K562 (cell line): ENCODE data around the gene IGSF8. TPM values are rescaled to one million over a fixed set of nuclear protein-coding genes. Genes with fewer than 3 reads are reported as not detected.

ENCODE experiments used
- ATAC-seq: fragments of 200-7000 bp; cut with Tn5 transposase; 3 replicates; pipeline ENCODE4 v1.9.1; 2020; ENCODE audit warnings: moderate library complexity
- BruUV-seq: library from RNA; stranded (reverse); fragments of 400-500 nt; replicated peaks from 2 replicates; lab custom pipeline; 2021; lab: Mats Ljungman, UMichigan
- CTCF ChIA-PET: fragments of 300-600 bp; formaldehyde crosslinking; extraction: SDS; loops from one replicate; lab custom pipeline; 2021; ENCODE audit warnings: low intra/inter-chr PET ratio; lab: Yijun Ruan, JAX
- POLR2A ChIA-PET: fragments of 300-600, 350-650 bp; sonication (Branson Sonifier 250); formaldehyde crosslinking; extraction: SDS; loops from one replicate; lab custom pipeline; 2021; ENCODE audit warnings: antibody characterized with exemption, inconsistent platforms; lab: Yijun Ruan, JAX
- DNase-seq, 4 experiments: peaks; one replicate each; pipeline versions ENCODE4 v3.0.0 to v3.0.0-alpha.2; 2011 to 2018; ENCODE audit warnings: low spot score in 3 of 4, mixed read lengths in 3 of 4; ENCODE audit errors: extremely low read depth in 1 of 4
- FAIRE-seq: peaks from 2 replicates; lab custom pipeline; 2011; peaks lifted over from hg19 to GRCh38; lab: Jason Lieb, UNC
- H2AFZ ChIP-seq: 2 replicates; pipeline ENCODE4 v1.6.0; 2011; ENCODE audit warnings: low read depth, low read length, control low read depth, inconsistent platforms
- H3K27ac ChIP-seq: fragments of 200-600 bp; 3 replicates; pipeline ENCODE4 v1.8.0; 2011; ENCODE audit warnings: low read depth, mild to moderate bottlenecking, control low read depth, inconsistent platforms, low read length, moderate library complexity, mixed read lengths; ENCODE audit errors: extremely low read depth
- H3K27me3 ChIP-seq, 2 experiments: fragments of 300-600 bp in 1 of 2; 2 replicates in 1 of 2; 3 replicates in 1 of 2; pipeline versions ENCODE4 v1.6.0 to v1.8.0; 2011; ENCODE audit warnings: inconsistent platforms in 2 of 2, low read length in 2 of 2, mild to moderate bottlenecking in 1 of 2, mixed read lengths in 1 of 2, moderate library complexity in 1 of 2; ENCODE audit not compliant: control insufficient read depth in 2 of 2, insufficient read depth in 2 of 2
- H3K36me3 ChIP-seq: fragments of 300-600 bp; 3 replicates; pipeline ENCODE4 v1.8.0; 2011; ENCODE audit warnings: mild to moderate bottlenecking, low read length, inconsistent platforms; ENCODE audit not compliant: control insufficient read depth, insufficient read depth
- H3K4me1 ChIP-seq, 2 experiments: fragments of 200-600 bp in 1 of 2; replicated peaks in 1 of 2; 2 replicates in 1 of 2; 3 replicates in 1 of 2; pipeline versions ENCODE4 v1.5.1 to v1.8.0; 2011; ENCODE audit warnings: inconsistent platforms in 2 of 2, low read length in 2 of 2, mild to moderate bottlenecking in 1 of 2, mixed read lengths in 1 of 2, moderate library complexity in 1 of 2; ENCODE audit not compliant: control insufficient read depth in 2 of 2, insufficient read depth in 2 of 2
- H3K4me2 ChIP-seq: 2 replicates; pipeline ENCODE4 v1.6.1; 2011; ENCODE audit warnings: low read length, control low read depth, inconsistent platforms, mixed read lengths; ENCODE audit not compliant: insufficient read depth
- H3K4me3 ChIP-seq: fragments of 200-600 bp; sonication (generic), shearing (Covaris generic); 2 replicates; pipeline ENCODE4 v1.5.1; 2016; ENCODE audit warnings: control low read depth, inconsistent platforms
- H3K79me2 ChIP-seq: fragments of 200-600 bp; 3 replicates; pipeline ENCODE4 v1.8.0; 2011; ENCODE audit warnings: low read length, inconsistent platforms; ENCODE audit not compliant: control insufficient read depth, insufficient read depth
- H3K9ac ChIP-seq, 2 experiments: 2 replicates each; pipeline versions ENCODE4 v1.6.0 to v1.6.1; 2011; ENCODE audit warnings: low read depth in 2 of 2, low read length in 2 of 2, control low read depth in 1 of 2, inconsistent platforms in 1 of 2, mild to moderate bottlenecking in 1 of 2, mixed read lengths in 1 of 2; ENCODE audit not compliant: insufficient read depth in 1 of 2
- H3K9me1 ChIP-seq: one replicate; pipeline ENCODE4 v1.6.0; 2011; ENCODE audit warnings: inconsistent platforms, mild to moderate bottlenecking, low read length, moderate library complexity; ENCODE audit not compliant: control insufficient read depth, insufficient read depth
- H3K9me3 ChIP-seq: replicated peaks from 2 replicates; pipeline ENCODE4 v1.5.1; 2011; ENCODE audit warnings: low read depth, low read length, inconsistent platforms; ENCODE audit not compliant: control insufficient read depth, insufficient read depth
- H4K20me1 ChIP-seq: replicated peaks from 2 replicates; pipeline ENCODE4 v1.6.1; 2011; ENCODE audit warnings: low read length, inconsistent platforms, mixed read lengths; ENCODE audit not compliant: control insufficient read depth, insufficient read depth
- ATF7 ChIP-seq: fragments of 450-650 bp; IDR thresholded peaks from 2 replicates; pipeline ENCODE4 v1.7.1; 2014; ENCODE audit warnings: mild to moderate bottlenecking, moderate library complexity
- BRD9 ChIP-seq: fragments of 450-650 bp; IDR thresholded peaks from 2 replicates; pipeline ENCODE4 v1.6.1; 2018; ENCODE audit warnings: low read depth; ENCODE audit not compliant: partially characterized antibody
- ETV5 ChIP-seq: sonication (generic); formaldehyde crosslinking; IDR thresholded peaks from 2 replicates; pipeline ENCODE4 v1.4.0; 2020; ENCODE audit warnings: low read depth, mild to moderate bottlenecking, missing genetic modification reagents
- FOS ChIP-seq: IDR thresholded peaks from 3 replicates; pipeline ENCODE4 v1.6.1; 2011; ENCODE audit not compliant: insufficient read length; ENCODE audit errors: extremely low read depth
- FOXA3 ChIP-seq, 2 experiments: fragments of 450-650 bp in 1 of 2; sonication (generic) in 1 of 2; formaldehyde crosslinking; IDR thresholded peaks in 1 of 2; conservative IDR thresholded peaks in 1 of 2; 2 replicates each; pipeline versions ENCODE4 v1.4.0 to v1.8.0; 2020 to 2022; ENCODE audit warnings: mild to moderate bottlenecking in 2 of 2, missing genetic modification reagents in 1 of 2
- IFI16 ChIP-seq: fragments of 250-450 bp; sonication (Bioruptor Pico); IDR thresholded peaks from 2 replicates; pipeline ENCODE4 v2.1.2; 2022; ENCODE audit warnings: mild to moderate bottlenecking, inconsistent platforms
- PHF21A ChIP-seq: fragments of 450-650 bp; IDR thresholded peaks from 2 replicates; pipeline ENCODE4 v1.6.1; 2017; ENCODE audit warnings: low read depth, borderline replicate concordance
- SMARCA5 ChIP-seq: fragments of 450-650 bp; IDR thresholded peaks from 2 replicates; pipeline ENCODE4 v1.6.1; 2016
- SNIP1 ChIP-seq: fragments of 450-650 bp; IDR thresholded peaks from 2 replicates; pipeline ENCODE4 v1.7.1; 2017; ENCODE audit warnings: low read depth, mild to moderate bottlenecking
- SNRNP70 ChIP-seq: fragments of 200-400 bp; formaldehyde crosslinking; optimal IDR thresholded peaks from 2 replicates; pipeline ENCODE3; 2017; ENCODE audit warnings: low read depth, low read length
- TAF15 ChIP-seq: fragments of 200-400 bp; formaldehyde crosslinking; IDR thresholded peaks from 2 replicates; pipeline ENCODE4 v1.6.1; 2017; ENCODE audit warnings: mild to moderate bottlenecking, low read depth, low read length, moderate library complexity
- ZNF384 ChIP-seq: IDR thresholded peaks from 2 replicates; pipeline ENCODE4 v1.6.1; 2012; ENCODE audit warnings: low read depth, low read length, improper control_type of control experiment
- ZNF584 ChIP-seq: fragments of 200-800 bp; sonication (Bioruptor generic); IDR thresholded peaks from 2 replicates; pipeline ENCODE4 v1.6.1; 2016; ENCODE audit warnings: low read depth, mild to moderate bottlenecking, missing genetic modification characterization, missing compliant biosample characterization
- ZNF764 ChIP-seq: fragments of 250-450 bp; sonication (Bioruptor Pico); IDR thresholded peaks from 2 replicates; pipeline ENCODE4 v1.4.0; 2020; ENCODE audit warnings: low read depth, mild to moderate bottlenecking, moderate library complexity
- WGBS: fragments of 100-300 bp; shearing (Covaris generic); methylation state at CpG from one replicate; pipeline ENCODE4 v1.1.6; 2016; ENCODE audit warnings: low coverage, mixed read lengths; ENCODE audit not compliant: insufficient coverage; ENCODE audit errors: missing lambda C conversion rate; 5-methylcytosine and 5-hydroxymethylcytosine counted together
- in situ Hi-C: fragments of 300-500 bp; cut with MboI; formaldehyde crosslinking; loops from 4 replicates; pipeline ENCODE4 v1.15.0; 2018; ENCODE audit warnings: inconsistent platforms, mixed read lengths
- intact Hi-C: fragments of 100-400 bp; cut with micrococcal nuclease; formaldehyde crosslinking; loops from 2 replicates; pipeline ENCODE4 v1.14.2; 2022
- polyA plus RNA-seq, 8 experiments: library from polyadenylated mRNA; depleted of rRNA in 4 of 8; stranded (reverse) in 5 of 8; unstranded in 3 of 8; fragments of >200 nt; fragmentation: Nextera tagmentation in 2 of 8; fragmentation: Illumina TruSeq in 1 of 8; extraction: Ambion mirVana in 2 of 8; extraction: Trizol in 1 of 8; gene quantifications; 2 replicates each; pipeline versions ENCODE4 v1.2.1 to v1.2.3, GENCODE V29; 2011 to 2014; ENCODE audit warnings: inconsistent platforms in 1 of 8, missing spikeins in 1 of 8
- total RNA-seq, 7 experiments: library from RNA; depleted of rRNA in 6 of 7; stranded (reverse); fragments of >200 nt in 6 of 7; fragmentation: Illumina TruSeq in 2 of 7; extraction: Trizol in 2 of 7; gene quantifications; 2 replicates each; pipeline versions ENCODE4 v1.2.1 to v1.2.3, GENCODE V29; 2011 to 2021; ENCODE audit warnings: low replicate concordance in 1 of 7
- TF ChIP-seq, protein P1 (sequence below): sonication (generic); formaldehyde crosslinking; IDR thresholded peaks from 2 replicates; pipeline ENCODE4 v1.5.0; 2020; ENCODE audit warnings: missing genetic modification reagents
- TF ChIP-seq, protein P2 (sequence below): sonication (generic); formaldehyde crosslinking; IDR thresholded peaks from 2 replicates; pipeline ENCODE4 v1.9.0; 2022; ENCODE audit warnings: mild to moderate bottlenecking, missing genetic modification reagents
- TF ChIP-seq, protein P3 (sequence below): sonication (generic); formaldehyde crosslinking; IDR thresholded peaks from 2 replicates; pipeline ENCODE4 v1.8.0; 2022; ENCODE audit warnings: mild to moderate bottlenecking, missing genetic modification reagents

Gene IGSF8
- total and polyA plus RNA-seq, 9 of the 15 experiments (the other 6 are each of a cell fraction or from before 2014, with no cell fraction given) = 0.32 to 11.7 (median 3.2) TPM

DNA sequence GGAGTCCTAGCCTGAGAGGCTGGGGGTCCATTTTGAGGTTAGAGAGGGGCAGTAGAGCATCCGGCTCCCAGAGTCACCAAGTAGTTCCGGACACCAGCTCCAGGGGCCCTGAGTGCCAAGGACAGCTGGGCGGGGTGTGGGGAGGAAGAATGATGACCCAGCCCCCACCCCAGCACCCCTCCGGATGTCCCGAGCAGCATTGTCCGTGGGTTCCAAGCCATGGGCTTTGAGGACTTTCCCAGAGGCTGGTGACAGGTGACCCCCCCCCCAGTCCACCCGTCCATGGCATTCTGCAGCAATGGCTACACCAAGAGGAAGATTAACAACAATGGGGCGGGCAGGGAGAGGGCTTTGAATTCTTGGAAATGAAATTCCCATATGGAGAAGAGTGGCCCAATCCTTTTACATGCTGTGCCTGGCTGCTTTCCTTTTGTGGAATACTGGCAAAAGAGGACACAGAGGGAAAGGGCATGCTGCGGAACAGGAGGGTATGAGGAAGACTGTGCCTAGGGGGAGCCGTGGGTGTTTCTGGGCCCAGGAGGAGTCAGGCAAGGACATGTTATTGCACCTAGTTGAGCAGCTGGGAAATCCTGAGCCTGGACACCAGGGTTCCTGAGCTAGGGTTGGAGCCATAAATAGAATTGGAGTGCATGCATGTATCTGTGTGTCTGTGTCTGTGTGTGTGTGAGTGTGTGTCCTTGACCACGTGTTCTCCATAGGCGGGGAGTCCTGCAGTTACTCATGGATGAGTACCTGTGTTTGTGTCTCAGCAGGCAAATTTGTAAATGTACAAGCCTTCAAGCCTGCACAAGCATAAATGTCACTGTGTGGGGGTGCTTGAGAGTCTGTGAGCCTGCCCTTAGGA lies 18.1 kb upstream of the IGSF8 start:
- DNase-seq (no peak), ATAC-seq (no peak), FAIRE-seq (no peak)
- no peaks in the 10 kb centered on the region; a peak in 1 of 5 replicates for H3K4me1 ChIP-seq
- in situ Hi-C loops (no loop called here), intact Hi-C loops (no loop called here)
- CTCF ChIA-PET = no interaction called here
- no peaks in the 10 kb centered on the region for H3K9me1 ChIP-seq
- no peaks in the 10 kb centered on the region for H3K9me3 ChIP-seq
- no TSS peak for BruUV-seq
- H3K27ac ChIP-seq = no peak overlapping the region
- TF ChIP-seq SNIP1 = no peak
- TF ChIP-seq BRD9 = no peak
- no peak for TF ChIP-seq SMARCA5
- no peak for TF ChIP-seq ZNF384
- TF ChIP-seq, protein P1, sequence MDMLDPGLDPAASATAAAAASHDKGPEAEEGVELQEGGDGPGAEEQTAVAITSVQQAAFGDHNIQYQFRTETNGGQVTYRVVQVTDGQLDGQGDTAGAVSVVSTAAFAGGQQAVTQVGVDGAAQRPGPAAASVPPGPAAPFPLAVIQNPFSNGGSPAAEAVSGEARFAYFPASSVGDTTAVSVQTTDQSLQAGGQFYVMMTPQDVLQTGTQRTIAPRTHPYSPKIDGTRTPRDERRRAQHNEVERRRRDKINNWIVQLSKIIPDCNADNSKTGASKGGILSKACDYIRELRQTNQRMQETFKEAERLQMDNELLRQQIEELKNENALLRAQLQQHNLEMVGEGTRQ (CRISPR knock-in tag) = peak; percentile 33; the same call in 1 of the 2 replicates
- TF ChIP-seq, protein P2, sequence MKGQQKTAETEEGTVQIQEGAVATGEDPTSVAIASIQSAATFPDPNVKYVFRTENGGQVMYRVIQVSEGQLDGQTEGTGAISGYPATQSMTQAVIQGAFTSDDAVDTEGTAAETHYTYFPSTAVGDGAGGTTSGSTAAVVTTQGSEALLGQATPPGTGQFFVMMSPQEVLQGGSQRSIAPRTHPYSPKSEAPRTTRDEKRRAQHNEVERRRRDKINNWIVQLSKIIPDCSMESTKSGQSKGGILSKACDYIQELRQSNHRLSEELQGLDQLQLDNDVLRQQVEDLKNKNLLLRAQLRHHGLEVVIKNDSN (CRISPR knock-in tag) = peak; percentile 58
- no peak for TF ChIP-seq SNRNP70
- TF ChIP-seq ATF7 = no peak
- TF ChIP-seq ETV5 (CRISPR knock-in tag) = no peak
- no peak for TF ChIP-seq FOS
- TF ChIP-seq, protein P3, sequence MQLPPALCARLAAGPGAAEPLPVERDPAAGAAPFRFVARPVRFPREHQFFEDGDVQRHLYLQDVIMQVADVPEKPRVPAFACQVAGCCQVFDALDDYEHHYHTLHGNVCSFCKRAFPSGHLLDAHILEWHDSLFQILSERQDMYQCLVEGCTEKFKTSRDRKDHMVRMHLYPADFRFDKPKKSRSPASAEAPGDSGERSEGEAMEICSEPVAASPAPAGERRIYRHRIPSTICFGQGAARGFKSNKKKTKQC (CRISPR knock-in tag) = no peak
- no peak for TF ChIP-seq ZNF584 (CRISPR knock-in tag)
- no peak for TF ChIP-seq IFI16 (CRISPR knock-in tag)
- no peak for TF ChIP-seq FOXA3 (CRISPR knock-in tag; conservative IDR thresholded peaks at IDR 0.05 in 1 of 2, IDR thresholded peaks at IDR 0.05 in 1 of 2)
- no peak for TF ChIP-seq PHF21A
- no peak for TF ChIP-seq ZNF764 (CRISPR knock-in tag)
- TF ChIP-seq TAF15 = no peak
- no peak overlapping the region for H2AFZ ChIP-seq
- H3K4me3 ChIP-seq = no peak overlapping the region
- no peak overlapping the region for H3K4me2 ChIP-seq
- POLR2A ChIA-PET = interaction anchor here (0.6 to 0.8 kb wide), 3 partner anchors 8 to 128 kb away, joined by 3 to 5 read pairs (median 3); no protein-coding TSS in a partner anchor
- H3K36me3 ChIP-seq = no peaks in the 10 kb centered on the region
- H3K27me3 ChIP-seq = peaks cover 30 to 63% of the 10 kb centered on the region in 2 experiments
- no peaks in the 10 kb centered on the region for H4K20me1 ChIP-seq
- H3K9ac ChIP-seq = no peak overlapping the region
- WGBS = 10% methylated on average over 12 of the region's 12 CpGs
- H3K79me2 ChIP-seq = no peaks in the 10 kb centered on the region
